Measurements from ENCODE around the gene KIRREL1.

KIRREL1 gene

GRCh38 chr1:157975228-157975950 lies 18.1 kb upstream of the KIRREL1 start:
- DNase-seq: no peak

- DNase-seq: no peak
Measured at GRCh38 chr1:157976888-157977287, 16.6 kb upstream of the KIRREL1 start.

GRCh38 chr1:157978586-157979403 lies 14.7 kb upstream of the KIRREL1 start:
- peak; percentile 64 for DNase-seq

- no peak for DNase-seq
Measured at GRCh38 chr1:157982136-157982535, 11.3 kb upstream of the KIRREL1 start.

DNA sequence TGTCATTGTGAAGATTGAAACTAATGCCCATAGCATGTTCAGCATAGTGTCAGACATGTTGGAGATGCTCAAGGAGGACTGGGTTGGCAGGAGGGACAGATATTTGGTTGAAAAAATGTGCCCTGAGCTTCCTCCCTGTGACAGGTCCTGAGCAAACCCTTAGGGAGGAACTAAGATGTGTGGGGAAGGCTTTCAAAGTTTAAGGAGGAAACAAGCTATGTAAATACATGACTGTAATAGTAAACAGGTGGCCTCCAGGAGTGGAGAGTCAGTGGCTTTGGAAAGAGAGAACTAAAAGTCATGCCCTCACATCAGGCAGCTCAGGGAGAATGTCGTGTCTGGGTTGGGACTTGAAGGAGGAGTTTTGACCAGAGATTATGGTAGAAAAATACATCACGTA lies 9.7 kb upstream of the KIRREL1 start:
- no peak for DNase-seq

DNA sequence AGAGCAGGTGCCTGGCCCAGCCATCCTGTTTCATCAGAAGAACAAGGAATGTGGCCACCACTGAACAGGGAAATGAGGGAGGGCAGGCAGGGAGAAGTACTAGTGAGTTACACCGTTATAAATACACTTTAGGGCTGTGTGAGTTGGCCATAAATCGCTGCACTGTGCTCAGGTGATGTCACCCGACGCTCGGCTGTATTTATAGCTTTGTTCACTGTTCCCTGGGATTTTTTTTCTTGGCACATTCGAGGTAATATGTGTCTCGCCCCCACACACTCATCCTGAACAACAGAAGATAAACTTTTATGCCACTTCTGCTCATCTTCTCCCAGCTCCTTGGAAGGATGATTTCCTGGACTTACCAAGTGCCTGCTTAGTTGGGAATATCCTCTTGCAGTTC lies 9.0 kb upstream of the KIRREL1 start:
- DNase-seq: no peak

DNA sequence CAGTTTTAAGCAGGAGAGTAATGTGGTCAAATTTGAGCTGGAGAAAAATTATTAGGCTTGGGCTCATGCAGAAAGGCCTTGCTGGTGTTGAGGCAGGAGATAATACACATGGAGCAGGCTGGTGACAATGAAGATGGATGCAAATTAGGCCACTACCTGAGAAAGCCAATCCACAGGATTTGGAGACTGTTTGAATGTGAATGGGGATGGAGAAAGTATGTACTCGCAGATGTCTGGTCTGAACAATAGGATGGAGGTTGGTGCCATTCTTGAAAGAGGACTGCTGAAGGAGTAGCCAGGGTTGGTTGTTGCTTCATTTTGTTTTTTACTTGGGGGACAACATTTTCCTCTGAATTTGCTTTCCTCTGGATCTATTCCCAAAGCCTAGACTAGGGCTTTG lies 8.0 kb upstream of the KIRREL1 start:
- DNase-seq: no peak

DNA sequence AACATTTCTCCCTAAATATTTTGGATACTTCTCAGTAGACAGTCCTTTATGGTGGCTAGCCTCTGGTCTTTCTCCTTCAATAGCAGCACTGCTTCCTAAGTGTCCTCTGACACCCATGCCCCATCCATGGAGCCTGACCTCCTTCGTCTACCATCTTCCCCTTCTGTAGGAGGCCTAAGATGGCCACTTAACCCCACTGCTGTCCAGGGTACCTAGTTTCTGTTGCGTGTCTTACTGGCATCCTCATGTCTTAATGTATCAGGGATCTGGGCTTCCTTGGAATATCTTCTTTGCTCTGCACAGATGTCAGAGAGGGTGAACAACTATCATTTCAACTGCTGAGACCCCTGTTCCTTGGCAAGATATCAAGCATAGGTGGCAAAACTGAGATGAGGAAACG lies 5.4 kb upstream of the KIRREL1 start:
- DNase-seq: no peak

- DNase-seq: peak; percentile 94
Measured at GRCh38 chr1:157992031-157992832, 1.2 kb upstream of the KIRREL1 start.

DNA sequence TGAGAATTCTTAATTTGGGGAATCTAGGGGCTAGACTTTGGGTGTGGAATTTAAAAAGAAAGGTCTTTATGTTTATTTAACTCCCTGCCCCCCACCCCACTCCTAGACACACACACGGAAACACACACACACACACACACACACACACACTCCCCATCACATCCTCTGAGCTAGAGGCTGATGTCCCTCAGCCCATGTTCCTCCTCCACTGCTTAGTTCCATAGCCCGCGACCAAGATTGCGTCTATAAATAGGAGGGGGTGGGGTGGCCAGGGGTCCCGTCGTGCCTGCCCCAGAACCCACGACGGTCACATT lies 655 bp upstream of the KIRREL1 start:
- DNase-seq: no peak

DNA sequence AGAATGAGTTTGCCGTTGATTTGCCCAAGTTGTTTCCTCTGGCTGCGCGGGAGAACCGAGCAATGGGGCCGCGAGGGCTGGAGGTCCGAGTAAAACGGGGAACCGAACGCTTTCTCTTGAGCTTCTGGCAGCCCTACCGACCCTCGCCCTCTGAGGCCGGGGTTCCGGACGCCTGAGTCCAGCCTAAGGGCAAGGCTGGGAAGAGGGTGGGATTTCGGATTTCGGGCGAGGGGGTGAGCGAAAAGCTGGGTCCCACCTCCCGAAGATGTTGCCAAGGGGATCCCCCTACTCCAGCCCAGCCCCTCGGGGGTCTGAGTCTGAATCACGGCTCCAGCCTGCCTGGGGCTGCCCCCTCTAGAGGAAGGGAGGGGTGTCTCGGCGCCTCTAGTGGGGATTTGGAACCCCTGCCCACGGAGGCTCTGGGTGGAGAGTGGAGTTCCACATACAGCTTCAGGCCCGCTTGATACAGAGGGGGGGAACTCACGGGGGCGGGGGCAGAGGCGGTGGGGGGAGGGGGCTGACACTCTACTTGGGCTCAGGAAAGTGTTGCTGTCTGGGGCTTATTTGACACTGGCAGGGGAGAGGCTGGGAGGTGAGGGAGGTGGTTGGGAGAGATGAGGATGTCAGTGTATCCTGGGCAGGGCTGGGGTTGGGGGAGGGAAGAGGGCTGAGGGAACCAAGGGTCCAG lies 617 bp downstream of the KIRREL1 start:
- peak; percentile 77 for DNase-seq

- DNase-seq: peak; percentile 70
Measured at GRCh38 chr1:157994704-157995582, 1.5 kb downstream of the KIRREL1 start.

- DNase-seq: no peak
Measured at GRCh38 chr1:157995583-157996169, 2.2 kb downstream of the KIRREL1 start.

GRCh38 chr1:157996433-157996832 lies 3.0 kb downstream of the KIRREL1 start:
- no peak for DNase-seq

- DNase-seq: no peak
Measured at GRCh38 chr1:158000507-158000906, 7.1 kb downstream of the KIRREL1 start.

GRCh38 chr1:158002022-158002630 lies 8.7 kb downstream of the KIRREL1 start:
- DNase-seq: peak; percentile 81

DNA sequence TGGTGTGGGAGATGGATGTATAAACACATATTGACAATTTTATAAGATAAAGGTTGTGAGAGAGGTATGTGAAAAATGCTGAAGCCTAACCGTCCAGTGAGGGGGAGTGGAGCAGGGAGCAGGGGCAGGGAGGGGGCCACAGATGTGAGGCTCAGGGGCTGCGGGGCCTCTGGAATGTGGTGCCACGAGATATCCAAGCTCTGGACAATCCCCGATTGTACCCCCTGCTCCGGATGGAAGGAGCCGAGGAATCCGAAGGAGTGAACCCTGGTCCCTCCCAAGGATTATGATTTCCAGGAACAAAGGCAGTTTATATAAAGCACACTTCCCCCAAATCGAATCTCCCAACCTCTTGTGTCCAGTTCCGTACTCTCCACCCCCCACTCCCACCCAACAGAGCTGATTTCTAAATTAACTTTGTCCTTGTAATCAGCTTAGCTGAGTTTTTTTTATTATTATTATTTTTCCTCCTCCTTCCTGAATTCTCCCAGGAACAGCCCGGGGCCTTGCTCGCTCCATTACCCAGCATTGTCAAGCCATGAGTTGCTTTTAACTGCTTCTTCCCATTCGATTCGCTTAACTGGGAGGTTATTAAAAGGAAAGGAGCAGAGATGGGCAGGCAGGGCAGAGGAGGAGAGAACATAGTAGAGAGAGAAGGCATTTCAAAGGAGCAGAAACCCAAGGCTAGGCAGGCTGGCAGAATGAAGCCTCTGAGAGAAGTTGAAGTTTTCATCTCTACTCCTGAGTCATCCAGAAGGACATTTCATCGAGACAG lies 9.4 kb downstream of the KIRREL1 start:
- peak; percentile 85 for DNase-seq

DNA sequence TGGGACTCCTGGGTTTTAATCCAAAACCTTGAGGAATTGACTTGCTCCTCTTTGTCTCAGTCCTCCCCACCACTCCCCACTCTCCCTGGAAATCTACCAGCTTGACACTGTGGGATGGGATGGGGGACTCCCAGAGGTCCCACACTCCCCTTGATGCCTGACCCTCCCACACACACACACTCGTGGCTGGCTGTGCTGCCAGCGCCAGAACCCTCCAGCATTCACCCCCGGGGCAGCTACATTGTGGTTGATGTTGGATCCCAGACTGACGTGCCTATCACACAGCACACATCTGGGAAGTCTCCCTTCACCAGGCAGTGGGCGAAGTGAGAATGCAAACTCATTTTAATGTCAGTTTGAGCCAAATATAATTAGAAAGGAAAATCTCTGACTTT lies 10.0 kb downstream of the KIRREL1 start:
- DNase-seq: no peak

- DNase-seq: peak; percentile 2
Measured at GRCh38 chr1:158005224-158005623, 11.8 kb downstream of the KIRREL1 start.

DNA sequence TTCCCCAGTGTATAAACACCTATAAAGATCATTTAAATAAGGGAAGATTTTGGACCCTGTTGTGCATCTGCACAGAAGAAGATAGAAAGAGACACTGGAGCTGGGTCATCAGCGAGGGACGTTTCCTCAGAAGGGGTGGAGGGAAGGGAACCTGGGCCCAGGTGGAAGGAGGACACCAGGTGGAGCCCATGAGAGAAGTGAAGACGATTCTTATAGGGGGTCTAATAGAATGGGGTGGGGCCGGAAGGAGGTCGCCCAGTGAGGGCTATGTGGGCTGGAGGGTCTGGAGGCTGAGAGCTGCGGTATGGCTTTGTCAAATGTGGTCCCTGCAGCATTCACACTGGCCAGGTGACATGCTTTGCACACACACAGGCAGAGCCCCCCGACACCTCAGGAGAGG lies 13.7 kb downstream of the KIRREL1 start:
- no peak for DNase-seq

Data from eye (tissue), 1 donor.